ENCODE measurements around the gene HID1. TPM values are rescaled to one million over a fixed set of nuclear protein-coding genes. Genes with fewer than 3 reads are reported as not detected.

HID1 gene
- total RNA-seq, 1 donor from 2014 or later: 9.0 TPM

DNA sequence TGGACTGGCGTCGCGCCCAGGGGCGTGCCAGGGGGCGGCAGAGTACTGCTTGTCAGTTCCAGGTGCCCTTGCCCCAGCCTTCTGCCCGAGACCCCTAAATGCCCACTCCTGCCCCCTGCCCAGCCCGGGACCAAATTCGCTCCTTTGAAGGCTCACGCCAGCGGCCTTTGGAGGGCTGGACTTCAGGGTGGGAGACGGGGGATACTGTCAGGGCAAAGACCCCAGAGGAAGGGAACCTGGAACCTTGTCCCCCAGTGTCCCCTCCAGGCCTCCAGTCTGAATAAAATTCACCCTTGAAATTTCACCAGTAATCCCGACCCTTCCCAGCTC, 36.1 kb downstream of the HID1 start:
- no peak for DNase-seq
- ATAC-seq (ENCODE audit: poor library complexity): no peak
- intact Hi-C loops (cut with DNase I): no loop called here

DNA sequence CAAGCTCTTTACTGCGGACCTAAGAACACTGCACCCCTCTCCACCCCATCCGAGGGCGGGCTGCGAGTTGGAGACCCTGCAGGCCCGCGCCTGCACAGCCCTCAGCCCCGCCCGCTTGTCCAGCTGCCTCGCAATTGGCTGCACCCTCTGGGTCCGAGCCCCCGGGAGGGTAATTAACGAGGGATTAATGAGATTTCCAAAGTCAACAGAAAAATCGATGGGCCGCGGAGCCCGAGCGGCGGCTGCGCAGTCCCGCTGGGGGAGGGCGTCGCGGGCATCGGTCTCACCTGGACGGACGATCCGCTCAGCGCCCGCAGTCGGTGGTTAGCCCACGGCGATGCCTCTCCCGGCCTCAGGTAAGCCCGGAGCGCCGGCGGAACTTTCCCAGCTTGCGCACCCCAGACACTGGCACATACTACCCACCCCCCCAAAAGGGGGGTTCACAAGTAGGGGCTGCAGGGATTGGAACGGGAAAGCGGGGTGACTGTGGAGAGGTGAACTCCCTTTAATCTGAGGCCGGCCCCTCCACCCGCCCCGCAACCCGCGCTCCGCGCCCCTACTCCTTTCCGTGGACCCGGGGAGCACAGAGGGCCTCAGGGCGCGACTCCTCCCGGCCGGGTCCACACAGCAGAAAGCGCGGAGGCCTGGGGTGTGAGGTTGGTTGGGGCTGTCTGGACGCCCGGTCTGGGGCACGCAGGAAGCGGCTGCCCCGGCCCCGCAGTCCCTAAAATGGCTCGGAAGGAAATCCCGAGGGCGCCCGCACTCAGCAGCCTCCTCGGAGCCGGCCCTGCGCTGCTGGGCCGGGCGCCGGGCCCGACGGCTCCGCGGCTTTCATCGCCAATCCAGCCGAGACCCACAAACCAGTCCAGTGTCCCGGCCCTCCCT, 36.7 kb downstream of the HID1 start, which contains the start of gene OTOP3:
OTOP3 (plus strand) TSS at position 314 of the 885 bp plus-strand sequence; CDS start at position 338, 24 bp downstream.
- intact Hi-C loops (cut with DNase I): no loop called here
- ATAC-seq (ENCODE audit: poor library complexity) (no peak), DNase-seq (peak; percentile 31)

DNA sequence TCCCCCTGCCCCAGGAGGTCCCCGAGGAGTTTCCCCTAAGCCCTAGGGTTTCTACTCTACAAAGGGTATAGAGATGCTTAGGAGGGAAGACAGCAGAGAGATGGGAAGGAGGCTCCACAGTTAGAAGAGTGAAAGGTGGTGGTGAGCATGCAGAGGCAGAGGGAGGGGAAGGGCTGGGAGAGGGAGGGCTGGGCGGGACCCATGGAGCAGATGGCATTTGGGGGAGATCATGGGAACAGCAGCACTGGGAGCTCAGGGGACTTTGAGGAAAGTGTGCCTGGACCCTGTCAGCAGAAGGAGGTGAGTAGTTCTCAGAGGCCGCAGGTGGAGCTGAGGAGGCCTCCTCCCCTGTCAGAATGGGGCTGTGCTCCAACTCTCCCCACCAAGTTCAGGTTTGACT, 37.5 kb downstream of the HID1 start:
- ATAC-seq (ENCODE audit: poor library complexity) (no peak), DNase-seq (peak; percentile 7)
- intact Hi-C loops (cut with DNase I): no loop called here

DNA sequence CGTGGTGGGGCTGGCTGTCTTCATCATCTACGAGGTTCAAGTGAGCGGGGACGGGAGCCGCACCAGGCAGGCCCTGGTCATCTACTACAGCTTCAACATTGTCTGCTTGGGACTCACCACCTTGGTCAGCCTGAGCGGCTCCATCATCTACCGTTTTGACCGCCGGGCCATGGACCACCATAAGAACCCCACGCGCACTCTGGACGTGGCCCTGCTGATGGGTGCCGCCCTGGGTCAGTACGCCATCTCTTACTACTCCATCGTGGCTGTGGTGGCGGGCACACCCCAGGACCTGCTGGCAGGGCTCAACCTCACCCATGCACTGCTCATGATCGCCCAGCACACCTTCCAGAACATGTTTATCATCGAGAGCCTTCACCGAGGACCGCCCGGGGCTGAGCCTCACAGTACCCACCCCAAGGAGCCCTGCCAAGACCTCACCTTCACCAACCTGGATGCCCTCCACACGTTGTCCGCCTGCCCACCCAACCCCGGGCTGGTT, 42.0 kb downstream of the HID1 start:
- no peak for ATAC-seq (ENCODE audit: poor library complexity)
- intact Hi-C loops (cut with DNase I): no loop called here
- DNase-seq: no peak

DNA sequence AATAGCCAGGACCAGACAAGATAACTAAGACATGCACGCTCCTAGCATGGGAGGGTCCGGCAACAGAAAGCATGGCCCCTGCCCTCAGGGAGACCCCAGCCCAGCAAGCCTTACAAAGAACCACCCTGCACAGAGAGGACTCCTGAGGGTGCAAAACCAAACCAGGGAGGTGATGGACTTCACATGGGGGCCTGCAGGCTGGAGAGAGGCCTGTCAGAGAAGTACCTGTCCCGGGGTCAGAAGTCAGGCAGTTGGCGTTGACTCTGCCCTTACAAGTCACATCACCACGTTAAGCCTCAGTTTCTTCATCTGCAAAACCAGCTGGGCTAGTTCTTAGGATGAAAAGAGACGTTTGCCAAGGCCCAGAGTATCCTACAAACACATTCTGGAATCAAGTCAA, 43.8 kb downstream of the HID1 start:
- ATAC-seq (ENCODE audit: poor library complexity) (no peak), DNase-seq (no peak)
- intact Hi-C loops (cut with DNase I): no loop called here

DNA sequence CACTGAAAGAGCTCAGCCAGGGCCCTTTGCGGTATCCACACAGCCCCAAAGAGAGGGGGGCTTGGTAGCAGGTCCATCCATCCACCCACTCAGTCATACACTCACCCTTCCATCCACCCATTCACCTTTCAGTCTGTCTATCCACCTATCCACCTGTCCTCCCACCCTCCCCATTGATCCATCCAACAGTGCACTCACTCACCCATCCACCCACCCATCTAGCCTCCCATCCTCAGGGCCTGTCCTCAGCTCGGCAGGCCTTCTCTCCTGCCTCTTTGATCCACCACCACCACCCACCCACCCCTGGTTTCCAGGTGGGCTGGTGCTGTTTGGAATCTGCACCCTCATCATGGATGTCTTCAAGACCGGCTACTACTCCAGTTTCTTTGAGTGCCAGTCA, 47.3 kb downstream of the HID1 start:
- DNase-seq (no peak), ATAC-seq (ENCODE audit: poor library complexity) (no peak)
- intact Hi-C loops (cut with DNase I): no loop called here

DNA sequence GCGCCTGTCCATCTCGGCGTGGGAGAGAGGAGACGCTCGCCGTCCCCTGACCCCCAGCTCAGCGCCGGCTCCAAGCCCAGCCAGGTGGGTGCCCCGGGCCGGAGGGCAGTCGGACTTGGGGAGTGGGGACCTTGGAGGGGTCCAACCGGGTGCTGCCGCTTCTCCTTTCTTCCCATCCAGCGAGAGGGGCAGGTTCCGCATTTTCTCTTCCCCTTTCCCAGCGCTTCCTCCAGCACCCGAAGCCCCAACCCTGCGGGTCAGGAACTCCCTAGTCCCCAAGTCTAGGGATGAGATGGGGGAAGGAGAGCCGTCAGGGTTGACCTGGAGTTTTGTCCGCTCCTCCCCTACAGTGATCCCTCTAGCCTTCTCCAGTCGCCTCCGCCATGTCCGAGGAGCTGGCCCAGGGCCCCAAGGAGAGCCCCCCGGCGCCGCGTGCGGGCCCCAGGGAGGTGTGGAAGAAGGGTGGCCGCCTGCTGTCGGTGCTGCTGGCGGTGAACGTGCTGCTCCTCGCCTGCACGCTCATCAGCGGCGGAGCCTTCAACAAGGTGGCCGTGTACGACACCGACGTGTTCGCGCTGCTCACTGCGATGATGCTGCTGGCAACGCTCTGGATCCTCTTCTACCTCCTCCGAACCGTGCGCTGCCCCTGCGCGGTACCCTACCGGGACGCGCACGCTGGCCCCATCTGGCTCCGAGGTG, 48.2 kb downstream of the HID1 start, which contains the start of gene OTOP2:
OTOP2 (plus strand) TSS at position 24 of the 699 bp plus-strand sequence; CDS start at position 384, 360 bp downstream.
- intact Hi-C loops (cut with DNase I): no loop called here
- DNase-seq (peak; percentile 62), ATAC-seq (ENCODE audit: poor library complexity) (peak; percentile 52)

DNA sequence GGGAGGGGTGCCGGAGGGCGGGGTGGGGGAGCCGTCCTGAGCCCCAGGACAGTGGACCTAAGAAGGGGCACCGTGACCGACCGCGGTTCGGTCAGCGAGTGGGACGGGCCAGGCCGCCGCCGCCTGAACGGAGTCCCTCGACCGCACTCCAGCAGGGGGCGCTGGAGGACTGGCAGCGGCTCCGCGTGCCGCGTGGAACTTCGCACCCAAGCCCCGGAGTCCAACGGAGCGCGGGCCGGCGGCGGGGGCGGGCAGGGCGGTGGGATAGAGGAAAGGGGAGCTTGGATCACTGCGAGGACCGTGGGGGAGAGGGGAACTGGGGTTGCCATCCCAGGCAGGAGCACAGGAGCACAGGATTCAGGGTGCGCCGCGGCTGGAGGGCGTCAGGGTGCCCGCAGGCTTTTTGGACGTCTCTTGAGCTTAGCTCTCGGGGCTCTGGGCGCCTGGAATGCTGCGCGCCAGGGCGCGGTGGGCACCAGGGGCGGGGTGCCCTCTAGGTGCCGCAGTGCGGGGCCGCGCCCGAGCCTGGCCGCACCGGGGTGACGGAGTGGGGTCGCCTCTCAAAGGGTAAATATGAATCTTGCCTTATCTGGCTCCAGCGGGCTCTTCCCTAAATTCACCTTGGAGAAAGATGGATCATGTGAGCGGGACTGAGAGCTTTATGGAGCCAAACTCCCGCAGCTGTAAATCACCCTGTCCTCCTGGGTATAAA, 48.9 kb downstream of the HID1 start:
- peak; percentile 84 for DNase-seq
- intact Hi-C loops (cut with DNase I): no loop called here
- ATAC-seq (ENCODE audit: poor library complexity): peak; percentile 79

DNA sequence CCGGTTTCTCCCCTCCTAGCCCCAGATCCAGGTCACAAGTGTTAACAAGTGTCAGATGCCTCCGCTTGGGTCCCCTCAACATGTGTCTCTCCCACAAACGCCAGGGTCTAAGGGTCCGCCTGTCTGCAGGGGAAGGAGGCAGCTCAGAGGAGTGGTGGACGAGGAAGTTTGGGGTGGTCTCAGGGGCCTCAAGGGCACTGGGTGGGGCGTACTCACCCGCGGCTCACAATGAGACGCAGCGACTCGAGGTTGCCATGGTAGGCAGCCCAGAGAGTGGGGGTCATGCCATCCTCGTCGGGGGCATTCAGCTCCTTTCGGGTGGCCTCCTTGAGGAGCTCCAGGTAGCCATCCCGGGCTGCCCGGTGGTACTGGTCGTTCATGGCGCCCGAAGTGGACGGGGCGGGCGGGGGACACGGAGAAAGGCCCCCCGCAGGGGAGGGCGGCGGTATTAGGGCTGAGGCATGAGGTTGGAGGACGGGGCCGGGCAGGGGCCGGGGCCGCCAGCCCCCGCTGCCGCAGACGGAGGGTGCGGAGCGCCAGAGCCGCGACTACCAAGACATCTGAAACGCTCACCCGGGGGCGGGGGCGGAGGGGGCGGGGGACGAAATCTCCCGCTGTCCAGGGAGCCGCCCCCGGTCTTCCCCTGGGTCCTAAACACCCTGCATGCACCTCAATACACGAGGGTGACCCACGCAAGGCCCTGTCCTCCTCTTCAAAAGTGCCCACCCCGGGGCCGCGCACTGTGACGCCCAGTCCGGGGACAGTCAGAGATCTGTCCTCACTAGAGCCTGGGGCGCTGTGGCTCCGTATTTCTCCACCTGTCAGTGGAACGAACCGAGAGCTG, 49.6 kb downstream of the HID1 start, which contains the start of gene USH1G:
USH1G (minus strand) TSS at position 562 of the 844 bp plus-strand sequence; CDS start at position 380, 182 bp downstream.
- intact Hi-C loops (cut with DNase I): no loop called here
- ATAC-seq (ENCODE audit: poor library complexity): peak; percentile 7
- DNase-seq: no peak

DNA sequence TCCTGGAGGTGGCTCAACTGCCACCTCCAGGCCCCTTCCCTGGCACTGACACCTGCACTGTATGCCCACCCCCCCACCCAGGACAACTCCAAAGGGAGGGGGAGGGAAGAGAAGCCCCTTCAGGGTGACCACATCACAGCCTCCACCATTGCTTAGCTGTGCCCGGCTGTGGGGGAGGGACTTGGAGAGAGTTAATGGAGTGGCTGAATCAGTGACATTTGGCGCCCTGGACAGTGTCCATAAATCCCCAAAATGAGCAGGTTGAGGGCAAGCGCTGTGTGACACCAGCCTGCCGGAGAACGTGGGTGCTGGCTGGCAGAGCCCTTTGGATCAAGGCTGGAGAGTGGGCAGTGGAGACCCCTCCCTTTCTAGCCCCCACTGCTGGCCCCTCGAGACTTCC, 50.4 kb downstream of the HID1 start:
- intact Hi-C loops (cut with DNase I): no loop called here
- ATAC-seq (ENCODE audit: poor library complexity) (no peak), DNase-seq (no peak)

DNA sequence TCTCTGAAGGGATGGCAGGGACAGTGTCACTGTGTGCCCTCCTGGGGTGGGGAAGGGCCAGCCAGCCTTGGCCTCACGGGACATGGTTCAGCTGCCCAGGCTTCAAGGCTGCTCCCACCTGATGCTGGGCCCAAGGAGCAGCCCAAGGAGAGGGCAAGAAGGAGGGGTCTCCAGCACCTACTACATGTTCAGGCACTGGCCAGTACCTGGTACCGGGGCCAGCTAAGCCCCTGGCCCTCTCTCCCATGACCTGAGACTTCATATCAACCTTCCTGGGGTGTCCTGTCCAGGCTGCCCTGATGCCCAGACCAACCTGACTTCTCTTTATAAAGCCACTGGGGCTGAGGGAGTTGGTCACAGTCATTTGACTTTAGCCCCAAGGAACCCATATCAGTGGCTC, 50.8 kb downstream of the HID1 start:
- ATAC-seq (ENCODE audit: poor library complexity) (no peak), DNase-seq (no peak)
- intact Hi-C loops (cut with DNase I): no loop called here

DNA sequence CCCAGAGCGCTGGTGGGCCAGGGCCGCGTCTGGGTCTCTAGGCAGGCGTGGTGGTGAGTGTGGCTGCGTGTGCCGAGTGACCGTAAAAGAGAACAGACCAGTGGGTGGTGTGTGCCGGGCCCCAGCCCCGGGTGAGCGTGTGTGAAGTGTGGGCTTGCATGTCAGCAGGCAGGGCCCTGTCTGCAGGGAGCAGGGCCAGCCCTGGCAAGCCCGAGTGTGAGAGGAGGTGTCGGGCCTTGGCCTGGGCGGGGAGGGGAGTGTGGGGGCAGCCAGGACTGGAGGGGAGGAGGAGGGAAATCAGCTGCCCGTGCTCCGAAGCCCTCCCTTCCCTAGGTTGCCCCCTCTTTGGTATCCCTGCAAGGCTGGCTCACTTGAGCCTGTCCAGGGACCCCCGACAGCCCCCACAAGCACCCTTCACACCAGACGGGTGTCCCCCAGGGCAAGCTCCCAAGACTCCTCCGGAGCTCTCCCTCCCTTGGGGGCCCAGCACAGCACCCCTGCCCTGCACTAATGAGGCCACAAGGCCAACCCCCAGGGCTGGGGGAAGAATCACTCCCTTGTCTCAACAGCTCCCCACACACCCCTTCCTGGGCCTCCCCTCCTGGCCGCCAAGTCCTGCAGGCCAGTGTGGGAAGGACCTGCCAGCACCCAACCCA, 51.4 kb downstream of the HID1 start:
- no peak for DNase-seq
- intact Hi-C loops (cut with DNase I): no loop called here

DNA sequence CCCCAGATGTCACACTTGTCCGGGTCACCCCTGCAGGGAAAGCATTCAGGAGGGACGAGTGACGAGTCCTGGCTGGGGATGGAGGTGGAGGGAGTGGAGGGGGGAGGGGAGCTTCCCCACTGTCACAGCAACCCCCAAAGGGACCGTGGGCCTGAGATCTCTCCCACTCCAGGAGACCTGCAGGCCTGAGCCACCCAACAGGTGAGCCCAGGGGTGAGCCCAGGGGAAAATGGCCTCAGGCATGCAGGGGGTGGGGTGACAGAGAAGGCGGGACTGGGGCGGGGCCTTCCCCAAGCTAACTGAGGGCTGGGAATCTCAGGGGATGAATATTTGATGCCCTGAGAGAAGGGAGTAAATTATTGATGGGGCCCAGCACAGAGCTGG, 51.9 kb downstream of the HID1 start:
- intact Hi-C loops (cut with DNase I): no loop called here
- no peak for ATAC-seq (ENCODE audit: poor library complexity)

More for the DNA sequence above, 51.4 kb downstream of the HID1 start:
- ATAC-seq (ENCODE audit: poor library complexity): no peak

DNA sequence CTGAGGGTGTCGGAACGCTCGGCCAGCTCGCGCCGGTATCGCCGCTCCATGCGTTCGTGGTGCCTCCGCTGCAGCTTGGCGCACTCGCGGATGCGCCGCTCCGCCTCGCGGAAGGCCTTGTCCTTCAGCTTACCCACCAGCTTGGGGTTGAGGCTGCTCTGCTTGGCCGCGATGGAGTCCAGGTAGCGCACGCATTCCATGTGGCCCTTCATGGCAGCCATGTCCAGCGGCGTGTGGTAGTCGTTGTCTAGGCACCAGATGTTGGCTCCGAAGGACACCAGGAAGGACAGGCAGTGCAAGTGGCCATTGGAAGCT, 52.3 kb downstream of the HID1 start:
- no peak for DNase-seq
- ATAC-seq (ENCODE audit: poor library complexity): no peak
- intact Hi-C loops (cut with DNase I): no loop called here

More for the DNA sequence above, 51.9 kb downstream of the HID1 start:
- DNase-seq: no peak

DNA sequence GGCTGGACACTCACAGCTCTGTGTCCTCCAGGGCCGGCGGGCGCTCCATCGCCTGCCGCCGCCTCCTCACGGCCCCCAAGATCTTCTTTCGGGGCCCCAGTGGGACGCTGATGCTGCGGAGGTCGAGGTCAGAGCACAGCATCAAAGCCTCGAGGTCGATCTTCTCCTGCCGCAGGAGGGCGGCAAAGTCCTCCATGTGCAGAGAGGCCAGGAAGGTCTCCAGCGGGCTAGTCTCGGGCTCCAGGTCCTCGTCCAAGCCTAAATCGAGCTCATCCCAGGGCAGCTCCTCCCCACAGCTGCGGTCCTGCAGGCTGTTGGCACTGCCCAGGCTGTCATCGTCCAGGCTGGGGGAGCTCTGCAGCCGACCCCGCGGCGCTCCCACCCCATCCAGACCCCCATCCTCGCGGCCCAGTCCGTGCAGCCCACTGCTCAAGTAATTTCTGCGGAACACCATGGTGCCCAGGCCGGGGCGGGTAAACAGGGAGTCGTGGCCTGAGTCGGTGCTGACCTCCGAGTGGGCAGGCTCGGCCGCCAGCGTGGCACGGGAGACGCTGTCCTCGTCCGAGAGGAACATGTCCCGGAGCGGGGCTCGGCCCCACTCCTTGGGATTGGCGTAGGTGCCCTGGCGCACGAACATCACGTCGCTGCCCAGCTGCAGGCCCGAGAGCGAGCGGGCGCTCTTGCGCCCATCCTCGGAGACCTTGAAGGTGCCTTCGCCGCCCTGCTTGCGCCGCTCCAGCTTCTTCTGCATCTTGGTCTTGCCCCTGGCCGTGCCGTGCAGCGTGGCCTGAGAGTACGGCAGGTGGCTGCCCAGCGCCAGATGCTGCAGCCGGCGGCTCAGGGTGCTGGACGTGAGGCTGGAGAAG, 52.9 kb downstream of the HID1 start:
- DNase-seq (peak; percentile 58), ATAC-seq (ENCODE audit: poor library complexity) (no peak)
- intact Hi-C loops (cut with DNase I): no loop called here

DNA sequence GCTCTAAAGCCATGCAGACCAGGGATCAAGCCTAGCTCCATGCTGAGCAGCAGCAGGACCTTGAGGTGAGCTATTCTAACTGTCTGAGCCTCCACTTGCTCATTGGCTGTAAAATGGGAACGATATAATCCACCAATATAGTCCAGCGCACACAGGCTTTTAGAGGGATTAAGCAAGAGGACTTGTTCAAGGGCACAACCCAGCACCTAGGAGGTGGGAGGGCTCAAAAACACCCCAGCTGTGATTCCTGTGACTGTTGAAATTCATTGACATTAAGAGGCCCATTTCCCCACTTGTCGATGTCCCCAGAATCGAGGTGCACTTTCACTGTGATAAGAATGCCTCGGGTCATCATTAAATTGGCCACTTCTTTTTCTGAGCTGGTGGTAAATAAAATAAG, 53.7 kb downstream of the HID1 start:
- DNase-seq: peak; percentile 8
- no peak for ATAC-seq (ENCODE audit: poor library complexity)
- intact Hi-C loops (cut with DNase I): no loop called here

DNA sequence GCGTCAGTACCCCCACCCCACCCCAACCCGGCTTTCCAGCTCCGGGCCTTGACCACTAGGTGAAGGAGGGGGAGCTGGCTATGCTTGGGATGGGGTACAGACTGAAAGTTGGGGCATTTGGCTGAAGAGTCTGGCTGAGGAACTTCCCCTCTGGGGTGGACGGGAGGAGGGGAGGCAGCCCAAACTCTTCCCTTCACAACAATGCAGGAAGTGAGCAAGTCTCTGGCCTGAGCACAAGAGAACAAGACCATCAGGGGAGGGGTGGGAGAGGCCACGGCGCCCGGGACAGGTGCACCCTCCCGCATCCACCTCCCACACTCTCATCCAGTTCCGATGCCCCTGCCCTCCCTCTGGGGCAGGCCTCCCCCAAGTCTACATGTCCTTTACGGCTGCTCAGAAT, 55.1 kb downstream of the HID1 start:
- no peak for DNase-seq
- no peak for ATAC-seq (ENCODE audit: poor library complexity)
- intact Hi-C loops (cut with DNase I): no loop called here
